Uterus (tissue), 2 donors: ENCODE measurements around the gene ADAP2.

Experiments
- POLR2A ChIP-seq, 2 donors: fragments of 450-650 bp; IDR thresholded peaks; one replicate each; pipeline ENCODE4 v1.6.1; 2016; ENCODE audit warnings: antibody characterized with exemption in 2 of 2, mild to moderate bottlenecking in 1 of 2, moderate library complexity in 1 of 2
- TF ChIP-seq, protein P1 (sequence below), 4 experiments: fragments of 200-600 bp in 2 of 4; fragments of 450-650 bp in 2 of 4; sonication (generic) in 2 of 4; IDR thresholded peaks; one replicate each; pipeline ENCODE4 v1.5.1; 2016 to 2019; ENCODE audit warnings: antibody characterized with exemption in 4 of 4, mild to moderate bottlenecking in 2 of 4, moderate library complexity in 1 of 4

DNA sequence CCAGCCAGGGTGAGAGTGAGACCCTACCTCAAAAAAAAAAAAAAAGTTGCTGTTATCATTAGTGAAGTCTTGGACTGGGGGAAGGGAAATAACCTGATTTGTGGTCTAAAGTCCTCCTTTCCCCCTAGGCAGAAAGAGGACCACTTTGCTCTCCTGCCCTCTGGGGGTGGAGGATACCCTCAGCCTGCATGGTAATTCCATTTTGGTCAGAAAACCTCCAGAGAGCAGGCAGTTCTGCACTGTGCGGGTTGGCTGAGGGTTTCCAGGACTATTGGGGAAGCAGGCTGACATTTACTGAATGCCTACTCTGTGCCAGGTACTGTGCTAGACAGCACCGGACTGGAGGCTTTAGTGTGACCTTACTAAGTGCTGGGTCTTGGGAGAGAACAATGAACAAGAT is 2.6 kb downstream of the ADAP2 start:
- TF ChIP-seq, protein P1, sequence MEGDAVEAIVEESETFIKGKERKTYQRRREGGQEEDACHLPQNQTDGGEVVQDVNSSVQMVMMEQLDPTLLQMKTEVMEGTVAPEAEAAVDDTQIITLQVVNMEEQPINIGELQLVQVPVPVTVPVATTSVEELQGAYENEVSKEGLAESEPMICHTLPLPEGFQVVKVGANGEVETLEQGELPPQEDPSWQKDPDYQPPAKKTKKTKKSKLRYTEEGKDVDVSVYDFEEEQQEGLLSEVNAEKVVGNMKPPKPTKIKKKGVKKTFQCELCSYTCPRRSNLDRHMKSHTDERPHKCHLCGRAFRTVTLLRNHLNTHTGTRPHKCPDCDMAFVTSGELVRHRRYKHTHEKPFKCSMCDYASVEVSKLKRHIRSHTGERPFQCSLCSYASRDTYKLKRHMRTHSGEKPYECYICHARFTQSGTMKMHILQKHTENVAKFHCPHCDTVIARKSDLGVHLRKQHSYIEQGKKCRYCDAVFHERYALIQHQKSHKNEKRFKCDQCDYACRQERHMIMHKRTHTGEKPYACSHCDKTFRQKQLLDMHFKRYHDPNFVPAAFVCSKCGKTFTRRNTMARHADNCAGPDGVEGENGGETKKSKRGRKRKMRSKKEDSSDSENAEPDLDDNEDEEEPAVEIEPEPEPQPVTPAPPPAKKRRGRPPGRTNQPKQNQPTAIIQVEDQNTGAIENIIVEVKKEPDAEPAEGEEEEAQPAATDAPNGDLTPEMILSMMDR (IDR thresholded peaks at IDR 0.05): no peak
- TF ChIP-seq POLR2A (IDR thresholded peaks at IDR 0.05): no peak
